GM21423 (cell line): ENCODE data around the gene LGALS4.
"Not testable (repeated sequence)": the region's sequence is repeated elsewhere in the genome, so short reads cannot be mapped to it uniquely, and the experiment has no call there.

Source experiments
- ATAC-seq: cut with Tn5 transposase; IDR thresholded peaks from one replicate; pipeline ENCODE4 v1.9.1; 2021; ENCODE audit warnings: mild to moderate bottlenecking, moderate library complexity; ENCODE audit not compliant: unreplicated experiment

LGALS4 gene

DNA sequence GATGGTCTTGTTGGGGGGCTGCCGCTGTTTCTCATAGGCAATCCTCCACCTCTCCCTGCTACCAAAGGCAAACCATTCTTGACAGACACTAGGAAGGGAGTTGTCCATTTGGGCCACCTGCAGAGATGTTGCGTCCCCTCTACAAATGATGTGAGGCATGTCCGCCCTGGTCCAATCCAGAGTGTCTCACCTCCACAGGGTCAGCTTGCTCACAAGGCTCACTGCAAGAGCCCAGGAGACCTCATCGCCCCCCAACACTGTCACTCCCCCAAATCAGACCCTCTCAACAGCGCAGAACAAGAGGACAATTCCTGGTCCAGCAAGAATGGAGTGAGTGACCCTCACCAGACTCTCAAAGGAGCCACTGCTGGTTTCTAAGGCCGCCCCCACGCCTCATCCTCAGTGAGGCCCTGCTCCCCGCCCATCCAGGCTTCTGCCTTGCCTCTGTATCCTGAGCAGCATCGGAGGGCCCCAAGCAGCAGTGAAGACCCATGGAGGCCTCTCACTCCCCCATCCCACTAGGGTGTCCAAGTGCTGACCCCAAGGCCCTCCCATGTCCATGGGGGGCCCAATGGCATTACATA, 30.5 kb upstream of the LGALS4 start:
- ATAC-seq = no peak

DNA sequence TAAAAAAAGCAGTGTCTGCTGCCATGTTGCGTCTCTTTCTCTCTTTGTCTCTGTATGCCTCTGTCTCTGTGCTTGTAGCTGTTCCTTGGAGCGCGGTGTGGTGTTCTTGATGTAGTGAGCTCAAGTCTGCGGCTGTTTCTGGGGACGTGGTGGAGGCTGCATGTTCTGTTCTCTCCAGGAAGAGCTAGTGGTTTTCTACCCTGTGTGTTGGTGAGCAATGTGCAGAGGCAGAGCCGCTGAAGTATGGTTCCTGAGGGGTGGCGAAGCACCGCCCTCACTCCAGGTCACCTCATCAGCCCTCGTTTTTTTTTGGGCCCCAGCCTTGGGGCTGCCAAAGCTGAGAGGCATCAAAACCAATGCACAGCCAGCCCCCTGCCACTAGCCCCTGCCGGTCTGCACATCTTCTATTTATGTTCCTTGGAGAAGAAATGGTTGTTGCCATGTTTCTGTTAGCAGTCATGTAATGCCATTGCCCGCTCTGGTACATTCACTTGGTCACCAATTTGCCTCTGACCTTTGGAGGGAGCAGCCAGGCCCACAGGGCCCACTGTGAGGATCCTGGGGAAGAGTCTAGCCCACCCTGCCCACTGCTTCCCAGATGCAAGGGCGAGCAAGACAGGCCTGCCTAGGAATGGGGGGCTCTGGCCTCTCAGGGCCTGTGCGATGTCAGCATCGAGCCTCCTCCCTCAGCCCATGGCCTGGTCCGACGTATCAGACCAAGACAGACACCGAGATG, 29.9 kb upstream of the LGALS4 start:
- ATAC-seq = no peak

DNA sequence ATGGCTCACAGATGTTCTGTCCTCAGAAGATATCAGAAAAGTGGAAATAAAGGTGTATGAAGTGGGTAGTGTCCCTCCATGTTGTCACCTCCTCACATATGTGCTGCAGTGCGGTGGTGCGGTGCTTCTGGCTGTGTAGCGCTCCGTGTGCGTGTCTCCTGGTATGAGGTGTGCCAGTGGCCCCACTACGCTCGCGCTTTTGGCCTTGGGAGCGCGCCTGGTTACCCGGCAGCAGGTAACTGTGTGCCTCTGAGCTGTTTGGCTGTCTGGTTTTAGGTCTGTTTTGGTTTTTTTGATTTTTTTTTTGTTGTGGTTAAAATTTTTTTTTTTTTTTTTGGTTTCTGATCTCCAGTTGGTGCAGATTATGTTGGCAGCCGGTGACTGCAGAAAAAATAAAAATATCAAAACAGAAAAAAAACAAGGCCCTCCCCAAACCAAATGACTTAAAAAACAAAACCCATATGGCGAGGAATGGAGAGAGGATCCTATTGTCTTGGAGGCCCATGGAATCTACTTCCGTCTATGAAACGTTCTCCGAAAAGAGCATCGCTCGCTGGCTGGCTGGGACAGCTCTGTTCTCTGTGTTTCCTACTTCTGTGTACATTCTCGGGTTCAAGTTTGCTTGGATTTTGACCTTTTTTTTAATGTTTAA, 29.2 kb upstream of the LGALS4 start:
- ATAC-seq = no peak

DNA sequence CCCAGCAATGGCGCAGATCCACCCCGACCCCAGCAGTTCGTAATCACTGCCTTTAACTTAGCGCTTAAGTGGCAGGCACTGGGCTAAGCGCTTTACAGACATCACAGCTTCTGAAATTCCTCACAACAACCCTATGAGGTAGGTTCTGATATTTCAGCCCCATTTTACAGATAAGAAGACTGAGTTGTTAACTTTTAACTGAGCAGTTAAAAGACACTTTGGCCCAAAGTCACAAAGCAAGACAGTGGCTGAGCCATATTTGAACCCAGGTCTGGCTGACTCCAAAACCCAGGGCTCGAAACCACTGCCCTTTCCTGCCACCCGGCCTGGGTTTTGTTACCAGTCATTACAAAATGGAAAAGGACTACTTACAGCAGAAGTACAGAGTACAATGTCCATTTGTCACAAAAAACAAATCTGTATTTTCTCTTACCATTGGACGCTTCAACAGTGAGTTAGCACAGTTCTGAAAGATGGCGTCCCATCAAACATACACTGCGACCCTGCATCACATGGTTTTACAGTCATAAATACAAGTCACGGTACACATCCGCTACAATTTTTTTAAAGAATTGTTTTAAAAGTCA, 28.5 kb upstream of the LGALS4 start:
- no peak for ATAC-seq

DNA sequence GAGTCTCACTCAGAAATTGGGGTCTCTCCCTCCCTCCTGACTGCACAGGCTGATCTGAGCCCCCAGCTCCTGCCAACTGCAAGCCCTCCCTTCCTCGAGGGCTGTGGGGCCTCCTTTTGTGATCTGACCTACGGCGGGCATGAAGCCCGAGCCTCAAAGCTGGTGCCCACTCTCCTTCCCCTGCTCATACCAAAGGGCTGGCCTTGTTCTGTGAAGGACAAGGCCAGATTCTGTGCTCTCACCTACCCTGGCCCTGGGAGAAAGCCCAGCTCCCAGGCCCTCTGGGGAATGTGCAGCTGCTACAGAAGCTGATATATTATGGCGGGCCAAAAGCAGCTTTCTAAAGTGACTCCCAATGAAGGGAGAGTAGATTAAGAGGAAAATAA, 27.8 kb upstream of the LGALS4 start:
- no peak for ATAC-seq

DNA sequence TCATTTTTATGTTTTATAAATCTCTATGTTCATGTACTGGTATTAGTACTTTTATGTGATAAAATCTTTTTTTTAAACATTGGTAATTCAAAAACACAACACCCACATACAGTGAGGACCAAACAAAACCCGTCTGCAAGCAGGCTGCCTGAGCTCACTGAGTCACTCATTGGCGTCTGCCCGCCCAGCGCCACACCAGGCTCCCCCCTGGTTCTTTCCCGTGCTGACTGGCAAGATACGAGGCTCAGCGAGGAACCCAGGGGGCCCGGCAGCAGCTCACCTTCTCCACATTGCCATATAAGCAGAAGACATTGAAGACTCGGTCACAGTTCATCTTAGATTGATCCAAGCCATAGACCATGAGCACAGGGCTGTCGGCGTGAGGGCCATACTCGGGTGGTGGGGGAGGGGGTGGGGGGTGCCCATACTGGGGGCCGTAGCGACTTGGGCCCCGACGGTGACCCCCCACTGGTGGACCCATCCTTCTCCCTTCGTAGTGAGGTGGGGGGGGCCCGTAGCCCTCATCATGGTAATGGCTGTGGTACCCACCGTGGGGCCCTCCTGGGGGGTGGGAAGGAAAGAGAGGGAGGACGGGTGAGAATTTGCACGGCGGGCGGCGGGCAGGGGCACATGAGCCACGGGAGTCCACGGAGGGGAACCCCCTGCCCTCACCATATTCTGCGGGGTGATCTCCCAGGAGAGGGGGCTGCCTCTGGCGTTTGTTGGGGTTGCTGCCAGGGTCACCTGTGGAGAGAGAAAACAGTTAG, 27.3 kb upstream of the LGALS4 start:
- ATAC-seq = no peak

DNA sequence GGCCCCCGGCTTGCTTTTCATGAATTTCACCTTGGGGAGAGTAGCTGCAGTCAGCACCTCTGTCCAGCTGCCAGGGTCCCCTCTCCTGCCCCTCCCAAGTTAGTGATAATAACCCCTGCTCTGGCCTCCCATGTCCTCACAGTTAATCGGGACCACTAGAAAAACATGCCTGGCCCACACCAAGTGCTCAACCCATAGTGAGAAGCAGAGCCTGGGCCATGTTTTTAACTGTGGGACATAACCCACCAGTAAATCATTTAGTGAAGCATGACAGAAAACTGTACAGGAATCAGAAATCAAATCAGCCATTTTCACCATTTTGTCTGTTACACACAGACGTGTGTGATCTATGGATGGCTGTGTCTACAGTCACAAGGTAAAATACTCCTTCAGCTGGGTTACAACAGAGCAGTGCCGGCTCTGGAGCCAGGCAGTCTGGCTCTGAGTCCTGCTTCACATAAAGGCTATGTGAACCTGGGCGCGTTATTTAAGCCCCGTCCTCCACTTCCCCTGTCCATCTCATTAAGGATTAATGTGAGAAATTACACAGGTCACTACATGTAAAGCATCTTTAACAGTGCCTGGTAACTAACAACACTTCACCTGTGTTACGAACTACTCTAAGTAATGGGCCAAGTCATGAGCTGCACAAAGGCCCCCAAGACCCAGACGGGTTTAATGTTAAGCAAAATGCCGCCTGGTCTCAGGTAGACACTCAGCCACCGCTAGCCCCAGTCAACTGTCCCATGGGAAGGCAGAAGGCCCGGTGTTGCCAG, 26.4 kb upstream of the LGALS4 start:
- ATAC-seq = no peak

DNA sequence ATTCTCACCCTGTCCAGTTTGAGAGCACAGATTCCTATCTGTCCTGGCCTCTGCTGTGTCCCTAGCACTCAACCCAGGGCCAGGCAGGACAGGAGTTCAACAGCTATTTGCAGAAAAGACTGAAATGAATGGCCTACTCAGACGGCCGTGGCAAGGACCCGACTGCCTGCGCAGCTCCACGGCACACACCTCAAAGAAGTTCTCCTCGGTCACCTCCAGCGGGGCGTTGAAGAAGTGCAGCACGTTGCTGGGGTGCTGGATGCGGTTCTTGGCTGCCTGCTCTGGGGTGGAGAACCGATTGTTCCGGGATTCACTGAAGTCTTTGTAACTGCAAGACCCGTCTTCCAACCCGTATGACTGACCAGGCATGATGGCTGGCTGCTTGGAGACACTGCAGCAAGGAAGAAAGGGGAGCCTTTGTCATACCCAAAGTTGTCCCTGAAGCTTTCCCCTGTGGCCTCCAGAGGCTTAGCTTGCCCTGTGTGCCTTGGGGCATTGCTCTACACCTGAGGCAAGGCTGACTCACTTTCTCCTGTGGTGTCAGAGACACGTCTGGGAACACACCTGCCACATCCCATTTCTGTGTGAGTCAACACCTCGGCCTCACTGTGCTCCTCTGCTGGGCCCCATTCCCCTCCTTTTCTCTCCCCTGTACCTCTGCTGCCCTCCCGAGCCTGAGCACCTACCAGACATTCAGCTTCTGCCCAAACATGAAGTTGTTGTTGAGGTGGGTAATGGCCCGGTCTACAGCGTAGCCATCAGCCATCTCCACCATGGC, 25.7 kb upstream of the LGALS4 start:
- ATAC-seq = no peak

DNA sequence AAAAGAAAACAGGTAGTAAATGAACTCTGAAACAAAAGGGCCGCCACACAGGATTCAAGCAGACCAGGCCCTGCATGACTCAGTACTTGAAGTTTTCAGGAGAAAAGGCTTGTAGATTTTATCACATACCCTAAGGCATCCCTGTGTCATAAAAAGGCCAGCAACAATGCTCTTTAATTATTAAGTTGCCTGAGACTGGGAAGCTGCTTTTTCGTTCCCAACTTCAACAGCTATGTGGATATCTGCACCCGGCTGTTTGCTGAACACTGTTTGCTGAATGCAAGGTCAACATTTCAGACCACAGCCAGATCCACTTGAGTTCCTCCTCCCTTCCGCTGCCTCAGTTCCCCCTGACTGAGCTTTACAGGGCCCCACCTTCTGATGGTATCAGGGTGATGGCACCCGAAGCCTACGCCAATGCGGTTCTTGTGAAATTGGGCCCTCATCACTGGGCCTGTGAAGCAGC, 24.9 kb upstream of the LGALS4 start:
- ATAC-seq = no peak

DNA sequence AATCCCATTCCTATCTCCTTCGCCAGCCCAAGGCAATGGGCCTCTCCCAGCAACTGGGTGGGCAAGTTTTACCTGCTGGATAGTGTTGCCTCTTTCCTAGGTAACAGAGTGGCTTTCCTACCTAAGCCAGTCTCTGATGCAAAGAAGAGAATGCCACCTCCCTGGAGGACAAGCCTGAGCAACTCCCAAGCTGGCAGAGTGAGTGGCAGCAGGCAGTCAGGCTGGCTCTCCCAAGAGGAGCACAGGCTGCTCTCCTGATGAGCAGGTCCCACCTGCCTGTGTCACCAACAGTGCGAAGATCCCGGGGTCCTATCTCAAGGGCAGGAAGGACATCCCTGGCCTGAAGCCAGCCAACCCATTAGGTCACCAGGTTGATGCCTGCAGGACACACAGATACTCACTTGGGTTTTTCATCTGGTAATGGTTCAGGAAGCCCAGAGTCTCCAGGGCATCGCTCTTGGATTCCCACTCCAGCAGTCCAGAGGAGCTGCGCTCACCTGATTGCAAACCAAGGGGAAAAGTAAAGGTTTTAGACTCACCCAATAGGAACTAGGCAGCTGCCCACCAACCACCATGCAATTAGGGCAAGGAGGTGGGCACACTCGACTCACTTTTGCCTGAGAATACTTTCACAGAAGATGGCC, 24.4 kb upstream of the LGALS4 start:
- no peak for ATAC-seq

DNA sequence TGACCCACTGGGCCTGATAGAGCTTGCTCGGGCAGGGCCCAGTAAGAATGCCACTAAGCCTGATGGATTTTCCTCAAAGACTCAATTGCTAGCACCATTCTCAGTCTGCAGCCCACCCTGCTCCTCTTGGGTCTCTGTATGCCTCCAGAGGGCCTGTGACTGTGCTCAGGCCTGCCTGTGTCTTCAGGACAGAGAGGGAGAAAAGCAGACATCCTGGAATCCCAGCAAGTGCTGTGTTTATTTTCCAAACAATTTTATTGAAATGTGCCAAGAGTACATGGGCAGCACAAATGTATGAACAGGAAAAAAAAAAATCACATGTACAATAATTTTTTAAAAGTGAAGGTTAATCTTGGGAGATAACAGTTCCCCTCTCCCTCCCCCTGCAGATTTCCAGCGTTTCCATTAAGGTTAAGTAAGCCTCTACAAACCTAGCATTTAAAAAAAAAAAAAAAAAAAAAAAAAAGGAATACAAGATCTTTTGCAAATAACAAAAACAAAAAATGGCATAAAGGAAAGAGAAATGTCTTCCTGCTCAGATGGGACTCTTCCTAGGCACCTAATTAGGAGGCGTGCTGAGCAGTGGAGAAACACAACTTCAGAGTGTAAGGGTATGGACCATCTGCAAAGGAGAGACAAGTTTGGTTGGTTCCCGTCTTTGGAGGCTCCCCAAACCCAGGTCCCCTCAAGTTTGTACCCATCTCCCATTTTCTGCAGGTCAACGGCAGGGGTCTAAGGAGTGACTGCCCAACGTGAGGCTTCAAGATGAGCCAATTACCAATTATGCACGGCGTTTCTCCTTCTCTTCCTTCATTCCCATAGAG, 23.6 kb upstream of the LGALS4 start:
- no peak for ATAC-seq

DNA sequence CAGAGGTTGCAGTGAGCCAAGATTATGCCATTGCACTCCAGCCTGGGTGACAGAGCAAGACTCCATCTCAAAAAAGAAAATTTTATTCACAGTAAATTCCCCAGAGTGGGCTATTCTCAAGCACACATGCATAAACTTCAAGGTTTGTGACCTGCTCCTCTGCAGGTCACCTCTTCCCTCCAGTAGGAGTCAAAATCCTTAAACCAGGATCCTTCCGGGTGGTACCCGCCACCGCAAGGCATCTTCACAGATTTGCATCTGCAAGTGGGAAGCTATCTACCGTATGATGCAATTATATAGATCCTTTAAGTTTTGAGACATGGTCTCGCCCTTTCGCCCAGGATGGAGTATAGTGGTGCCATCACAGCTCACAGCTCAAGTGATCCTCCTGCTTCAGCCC, 21.8 kb upstream of the LGALS4 start:
- no peak for ATAC-seq

DNA sequence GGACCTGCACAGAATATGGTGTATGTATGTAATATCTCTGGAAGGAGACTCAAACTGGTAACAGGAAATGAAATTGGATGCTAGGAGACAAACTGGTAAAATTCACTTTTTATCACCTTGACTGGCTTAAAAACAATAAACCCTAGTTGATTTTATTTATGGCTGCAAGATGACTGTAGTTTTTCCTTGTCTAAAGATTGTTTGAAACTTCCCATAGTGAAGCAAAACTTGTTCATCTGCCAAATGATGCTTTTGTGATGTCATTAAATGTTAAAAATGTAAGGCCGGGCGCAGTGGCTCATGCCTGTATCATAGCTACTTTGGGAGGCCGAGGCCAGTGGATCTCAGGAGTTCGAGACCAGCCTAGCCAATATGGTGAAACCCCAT, 21.4 kb upstream of the LGALS4 start:
- no peak for ATAC-seq

DNA sequence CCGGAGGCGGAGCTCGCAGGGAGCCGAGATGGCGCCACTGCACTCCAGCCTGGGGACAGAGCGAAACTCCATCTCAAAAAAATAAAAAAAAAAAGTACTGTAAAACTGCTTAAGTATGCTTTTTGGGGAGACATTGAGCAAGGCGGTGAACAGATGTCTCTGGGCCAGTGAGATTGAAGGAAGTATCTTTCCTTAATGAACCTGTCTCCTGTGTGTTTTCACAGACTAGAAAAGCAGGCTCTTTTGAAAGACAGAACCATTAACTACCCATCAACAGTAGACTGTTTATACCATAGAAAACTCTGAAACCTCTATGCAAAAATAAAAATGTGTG, 20.3 kb upstream of the LGALS4 start:
- ATAC-seq = no peak

DNA sequence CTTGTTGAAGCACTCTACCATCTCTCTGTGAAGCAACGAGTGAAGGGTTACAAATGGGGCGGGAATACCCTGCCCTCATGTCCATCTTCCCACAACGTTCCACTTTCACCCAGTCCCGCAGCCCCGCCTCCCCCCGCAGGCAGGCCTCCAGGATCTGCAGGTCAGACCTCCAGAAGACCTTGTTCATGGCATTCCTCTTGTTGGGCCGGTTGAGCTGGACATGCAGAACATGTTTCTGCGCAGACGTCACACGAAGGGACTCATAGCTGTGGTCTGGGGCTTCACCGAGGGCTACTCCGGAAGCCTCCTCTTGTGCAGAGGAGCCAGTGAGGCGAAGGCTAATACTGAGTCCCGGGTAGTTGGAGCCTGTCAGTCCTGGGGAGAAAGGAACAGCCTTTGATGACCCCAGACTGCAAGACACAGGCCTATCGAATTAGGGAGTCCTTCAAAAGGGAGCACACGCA, 18.4 kb upstream of the LGALS4 start:
- ATAC-seq = peak; percentile 37

DNA sequence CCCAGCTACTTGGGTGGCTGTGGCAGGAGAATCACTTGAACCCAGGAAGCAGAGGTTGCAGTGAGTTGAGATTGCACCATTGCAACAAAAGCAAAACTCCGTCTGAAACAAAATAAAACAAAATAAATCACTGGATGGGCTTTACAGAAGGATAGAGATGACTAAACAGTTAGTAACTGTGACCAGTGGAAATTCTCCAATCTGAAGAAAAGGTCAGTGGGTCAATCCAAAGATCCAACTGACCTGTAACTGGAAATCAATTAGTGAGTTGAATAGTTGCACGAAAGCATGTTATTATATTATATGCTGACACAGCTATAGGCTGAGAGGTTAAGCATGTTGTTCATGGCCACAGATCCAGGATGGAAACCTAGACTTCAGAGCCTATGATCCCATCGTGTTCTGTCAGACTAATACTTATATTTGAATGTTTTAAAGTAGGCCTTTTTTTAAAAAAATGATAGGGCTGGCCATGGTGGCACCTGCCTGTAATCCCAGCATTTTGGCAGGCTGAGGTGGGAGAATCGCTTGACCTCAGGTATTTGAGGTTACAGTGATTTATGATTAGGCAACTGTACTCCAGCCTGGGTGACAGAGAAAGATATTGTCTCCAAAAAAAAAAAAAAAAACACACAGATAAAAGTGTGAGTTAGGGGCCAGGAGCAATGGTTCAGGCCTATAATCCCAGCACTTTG, 17.4 kb upstream of the LGALS4 start:
- no peak for ATAC-seq

DNA sequence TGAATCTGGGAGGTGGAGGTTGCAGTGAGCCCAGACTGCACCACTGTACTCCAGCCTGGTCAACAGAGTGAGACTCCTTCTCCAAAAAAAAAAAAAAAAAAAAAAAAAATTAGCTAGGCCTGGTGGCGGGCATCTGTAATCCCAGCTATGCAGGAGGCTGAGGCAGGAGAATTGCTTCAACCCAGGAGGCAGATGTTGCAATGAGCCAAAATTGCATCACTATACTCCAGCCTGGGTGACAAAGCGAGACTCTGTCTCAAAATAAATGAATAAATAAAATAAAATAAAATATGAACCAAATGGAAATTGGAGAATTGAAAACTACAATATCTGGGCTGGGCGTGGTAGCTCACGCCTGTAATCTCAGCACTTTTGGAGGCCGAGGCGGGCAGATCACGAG, 16.5 kb upstream of the LGALS4 start:
- ATAC-seq = not testable (repeated sequence)
